ENCODE data around the gene NR1D2. TPM values are rescaled to one million over a fixed set of nuclear protein-coding genes. Genes with fewer than 3 reads are reported as not detected.

The NR1D2 gene
- polyA plus RNA-seq, 1 donor = 50.2 TPM

DNA sequence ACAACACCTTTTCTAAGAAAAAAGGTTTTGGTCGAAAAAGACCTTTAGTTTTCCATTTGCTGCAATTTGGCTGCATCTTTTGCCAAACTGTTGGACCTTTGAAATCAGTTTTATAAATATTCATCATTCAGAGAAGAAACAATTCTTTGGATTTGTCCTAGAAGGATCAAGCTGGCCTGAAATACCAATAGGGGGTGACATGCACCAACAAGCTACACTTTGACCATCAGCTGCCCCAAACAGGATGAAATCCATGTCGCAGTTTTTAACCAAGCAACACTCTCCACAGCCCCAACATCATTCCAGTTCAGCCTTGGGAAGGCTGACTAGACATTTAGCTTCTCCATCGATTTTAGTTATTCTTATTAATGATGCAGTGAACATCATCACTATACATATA lies 18.4 kb upstream of the NR1D2 start:
- DNase-seq = no peak

DNA sequence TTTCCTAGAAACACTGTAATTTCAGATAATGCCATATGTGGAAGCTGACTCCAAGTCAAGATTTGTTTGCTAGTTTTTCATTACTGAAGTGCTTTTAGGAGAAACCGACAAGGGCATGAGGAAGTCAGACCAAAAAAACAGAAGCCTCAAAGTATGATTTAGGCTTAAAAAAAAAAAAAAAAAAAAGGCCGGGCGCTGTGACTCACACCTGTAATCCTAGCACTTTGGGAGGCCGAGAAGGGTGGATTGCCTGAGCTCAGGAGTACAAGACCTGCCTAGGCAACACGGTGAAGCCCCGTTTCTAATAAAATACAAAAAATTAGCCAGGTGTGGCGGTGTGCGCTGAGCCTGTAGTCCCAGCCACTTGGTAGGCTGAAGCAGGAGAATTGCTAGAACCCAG lies 16.6 kb upstream of the NR1D2 start:
- DNase-seq = no peak

DNA sequence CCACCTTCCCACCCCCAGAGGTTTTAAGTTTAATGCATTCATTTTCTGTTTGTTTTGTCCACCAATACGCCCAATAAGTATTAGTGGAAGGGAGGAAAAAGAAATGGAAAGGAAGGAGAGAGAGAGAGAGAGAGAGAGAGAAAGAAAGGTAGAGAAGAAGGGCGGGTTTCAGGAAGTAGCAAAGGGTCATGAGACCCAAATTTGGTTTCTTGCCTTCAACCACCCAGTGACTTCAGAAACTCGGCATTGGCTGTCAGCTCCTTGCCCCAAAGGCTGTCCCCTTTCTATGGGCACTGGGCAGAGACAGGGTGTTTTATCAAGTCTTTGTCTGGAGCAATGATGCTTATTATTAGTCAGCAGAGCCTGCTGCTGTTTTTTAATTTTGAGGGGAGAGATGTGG lies 13.5 kb upstream of the NR1D2 start:
- no peak for DNase-seq

DNA sequence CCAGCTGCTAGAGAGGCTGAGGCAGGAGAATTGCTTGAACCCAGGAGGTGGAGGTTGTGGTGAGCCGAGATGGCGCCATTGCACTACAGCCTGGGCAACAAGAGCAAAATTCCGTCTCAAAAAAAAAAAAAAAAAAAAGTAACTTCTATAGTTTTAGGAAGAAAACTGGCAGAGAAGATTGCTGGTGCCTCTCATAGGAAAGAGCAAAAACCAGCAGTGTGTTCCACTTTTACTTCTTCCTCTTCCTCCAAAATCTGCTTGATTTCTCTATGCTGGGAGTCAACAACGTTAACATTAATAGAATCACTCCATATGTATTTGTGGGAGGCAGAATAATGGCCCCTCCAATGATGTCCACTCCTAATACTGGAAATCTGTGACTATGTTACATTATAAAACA lies 12.5 kb upstream of the NR1D2 start:
- no peak for DNase-seq

DNA sequence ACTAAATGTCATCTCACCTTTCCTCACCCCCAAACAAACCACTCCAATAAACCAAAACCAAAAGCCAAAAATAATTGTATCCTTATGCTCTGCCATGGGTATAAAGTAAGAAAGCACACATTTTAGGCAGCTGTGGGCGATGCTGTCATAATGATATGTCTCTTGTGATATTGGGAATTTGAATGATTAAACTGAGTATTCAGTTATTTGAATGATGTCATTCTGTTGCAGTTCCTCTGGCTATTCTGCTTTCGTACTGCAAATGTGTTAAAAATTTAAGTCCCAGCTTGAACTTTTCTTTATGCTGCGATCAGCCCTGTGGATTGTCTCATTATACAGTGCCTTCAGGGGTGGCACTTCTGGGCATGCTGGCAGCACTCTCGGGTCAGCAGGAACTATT lies 10.8 kb upstream of the NR1D2 start:
- DNase-seq = no peak

DNA sequence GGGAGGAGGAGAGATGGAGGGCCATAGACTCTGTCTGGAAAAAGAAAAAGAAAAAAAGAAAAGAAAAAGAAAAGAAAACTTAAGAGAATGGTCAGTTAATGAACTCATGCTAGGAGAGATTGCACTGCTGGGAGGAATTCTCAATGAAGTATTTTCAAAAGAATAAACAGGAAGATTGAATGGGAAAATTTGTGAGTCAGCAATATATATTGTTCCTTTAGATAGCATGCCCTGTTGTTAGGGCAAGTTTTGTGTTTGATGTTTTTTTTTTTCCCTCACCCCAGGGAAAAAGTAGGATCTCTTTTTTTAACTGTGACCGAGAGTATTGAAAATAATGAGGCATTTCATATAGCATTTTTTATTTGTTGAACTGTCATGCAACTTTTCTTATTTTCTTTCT lies 7.8 kb upstream of the NR1D2 start:
- no peak for DNase-seq

DNA sequence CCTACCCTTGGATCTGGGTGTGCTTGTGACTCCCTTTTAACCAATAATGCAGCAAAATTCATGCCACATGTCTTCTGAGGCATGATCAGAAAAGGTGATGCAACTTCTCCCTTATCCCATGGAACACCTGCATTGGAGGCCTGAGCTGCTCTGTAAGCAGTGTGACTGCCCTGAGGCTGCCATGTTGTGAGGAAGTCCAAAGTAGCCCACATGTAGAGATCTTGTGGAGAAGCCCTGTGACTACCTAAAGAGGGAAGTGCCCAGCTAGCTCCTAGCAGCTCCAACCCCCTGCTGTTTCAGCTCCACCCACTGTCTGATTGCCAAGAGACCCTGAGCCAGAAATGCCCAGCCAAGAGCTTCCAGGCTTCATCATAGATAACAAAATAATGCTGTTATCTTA lies 6.4 kb upstream of the NR1D2 start:
- no peak for DNase-seq

DNA sequence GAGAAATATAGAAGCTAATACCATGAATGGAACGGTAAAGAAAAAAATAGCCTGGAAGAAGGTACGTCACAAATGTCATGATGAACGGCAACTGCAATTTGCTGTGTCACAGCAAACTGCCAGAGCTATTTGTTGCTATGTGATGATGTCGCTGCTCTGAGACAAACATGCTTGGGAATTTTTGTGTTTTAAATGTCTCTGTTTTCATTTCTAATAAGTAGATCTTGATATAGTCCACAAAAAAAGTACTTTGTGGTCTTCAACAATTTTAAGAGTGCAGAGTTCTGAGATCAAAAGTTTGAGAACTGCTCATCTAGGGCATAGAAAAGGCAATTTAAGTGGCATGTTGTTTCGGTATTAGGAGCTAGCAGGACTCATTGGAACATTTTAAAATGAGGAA lies 4.3 kb upstream of the NR1D2 start:
- no peak for DNase-seq

DNA sequence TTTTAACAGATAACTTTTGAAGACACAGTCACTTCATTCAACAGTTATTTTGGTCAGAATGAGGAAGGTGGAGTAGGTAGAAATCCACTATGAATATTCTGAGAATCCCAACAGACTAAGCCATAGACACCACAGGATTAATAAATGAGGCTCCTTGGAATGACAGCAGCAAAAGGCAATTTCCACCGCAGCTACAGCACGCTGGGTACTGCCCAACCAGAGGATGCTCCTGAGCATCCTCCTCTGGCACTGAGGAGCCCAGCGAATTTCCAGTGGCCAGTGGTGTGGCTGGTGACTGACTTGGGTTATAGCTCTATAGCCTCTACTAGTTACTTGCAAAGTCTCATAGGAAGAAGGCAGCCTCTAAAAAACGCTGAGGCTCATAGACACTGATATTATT lies 3.6 kb upstream of the NR1D2 start:
- DNase-seq = no peak

DNA sequence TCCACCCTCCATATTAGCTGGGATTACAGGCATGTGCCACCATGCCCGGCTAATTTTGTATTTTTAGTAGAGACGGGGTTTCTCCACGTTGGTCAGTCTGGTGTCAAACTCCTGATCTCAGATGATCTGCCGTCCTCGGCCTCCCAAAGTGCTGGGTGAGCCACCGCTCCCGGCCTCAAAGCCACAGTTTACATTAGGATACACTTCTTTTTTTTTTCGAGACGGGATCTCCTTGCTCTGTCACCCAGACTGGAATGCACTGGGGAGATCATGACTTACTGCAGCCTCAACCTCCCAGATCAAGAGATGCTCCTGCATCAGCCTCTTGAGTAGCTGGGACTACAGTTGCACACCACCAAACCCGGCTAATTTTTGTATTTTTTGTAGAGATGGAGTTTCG lies 2.5 kb upstream of the NR1D2 start:
- DNase-seq = no peak

DNA sequence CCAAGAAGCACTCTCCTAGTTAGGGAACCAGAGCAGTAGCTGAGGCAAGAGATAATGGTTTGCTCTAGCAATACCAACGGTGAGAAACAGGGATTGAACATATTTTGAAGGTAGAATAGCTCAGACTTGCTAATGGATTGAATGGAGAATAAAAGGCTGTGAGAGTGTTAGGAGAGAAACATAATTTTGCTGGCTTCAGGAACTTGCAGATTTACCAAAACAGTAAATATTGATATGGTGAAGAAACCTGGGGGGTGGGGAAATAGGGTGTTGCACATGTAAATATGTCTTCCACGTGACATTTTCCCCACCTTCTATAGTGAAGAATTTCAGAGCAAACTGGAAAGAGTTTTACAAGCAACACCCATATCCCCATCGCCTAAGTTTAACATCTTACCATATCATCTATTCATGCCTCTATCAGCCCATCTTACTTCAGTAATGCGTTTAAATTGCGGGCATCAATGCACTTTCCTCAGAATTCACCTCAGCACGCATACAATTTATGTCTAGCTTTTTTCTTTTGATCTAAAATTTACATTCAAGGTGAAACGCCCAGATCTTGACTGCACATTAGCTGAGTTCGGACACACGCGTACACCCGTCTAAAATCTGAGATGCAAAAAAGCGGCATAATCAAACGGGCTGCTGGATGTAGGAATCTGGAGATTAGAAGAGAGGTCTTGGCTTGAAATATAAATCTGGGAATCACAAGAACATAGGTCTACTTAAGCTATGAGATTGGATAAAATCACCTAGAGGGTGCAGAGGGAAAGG lies 891 bp upstream of the NR1D2 start:
- no peak for DNase-seq

DNA sequence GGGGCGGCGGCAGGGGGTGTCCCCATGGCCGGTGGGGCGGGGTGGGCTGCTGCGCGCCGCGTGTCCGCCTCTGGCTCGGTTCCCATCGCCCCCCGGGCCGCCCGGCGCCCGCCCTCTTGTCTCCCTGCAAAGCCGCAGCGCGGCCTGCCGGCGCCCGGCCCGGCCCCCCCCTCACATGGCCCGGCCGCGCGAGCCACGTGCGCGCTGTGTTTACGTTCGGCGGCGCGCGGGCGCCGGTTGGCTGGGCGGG lies 502 bp downstream of the NR1D2 start:
- no peak for DNase-seq

DNA sequence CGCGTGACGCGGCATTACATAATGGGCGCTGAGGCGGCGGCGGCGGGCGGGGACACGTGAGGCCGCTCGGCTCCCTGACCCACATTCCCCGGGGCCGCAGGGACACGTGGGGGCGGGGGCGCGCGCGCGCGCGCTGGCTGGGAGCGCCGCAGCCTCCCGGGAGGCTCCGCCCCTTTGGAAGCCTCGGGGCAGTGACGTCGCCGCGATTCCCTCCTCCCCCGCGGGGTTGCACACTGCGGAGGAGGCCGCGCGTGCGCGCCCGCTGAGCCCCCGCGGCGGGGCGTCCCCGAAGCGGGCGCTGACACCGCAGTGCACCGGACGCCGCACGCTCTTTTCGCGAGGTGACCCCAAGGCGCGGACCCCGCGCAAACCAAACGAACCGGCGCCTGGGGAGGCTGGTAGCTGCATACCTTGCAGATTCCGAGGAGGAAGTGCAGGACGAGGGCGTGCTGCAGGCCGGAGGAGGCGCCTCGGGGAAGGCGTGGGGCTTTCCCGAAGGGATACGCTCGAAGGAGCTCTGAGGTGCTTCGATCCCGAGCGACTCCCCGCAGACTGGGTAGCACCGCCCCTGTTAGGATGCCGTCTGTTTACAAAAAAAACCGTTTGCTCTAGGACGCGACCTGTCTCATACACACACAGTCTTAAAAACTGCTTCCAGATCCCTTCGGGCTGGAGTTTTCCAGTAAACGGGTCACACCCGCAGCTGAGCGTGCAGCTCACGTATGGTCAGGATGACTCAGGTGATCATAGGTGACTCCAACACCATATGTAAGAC lies 1.0 kb downstream of the NR1D2 start:
- peak; percentile 95 for DNase-seq

DNA sequence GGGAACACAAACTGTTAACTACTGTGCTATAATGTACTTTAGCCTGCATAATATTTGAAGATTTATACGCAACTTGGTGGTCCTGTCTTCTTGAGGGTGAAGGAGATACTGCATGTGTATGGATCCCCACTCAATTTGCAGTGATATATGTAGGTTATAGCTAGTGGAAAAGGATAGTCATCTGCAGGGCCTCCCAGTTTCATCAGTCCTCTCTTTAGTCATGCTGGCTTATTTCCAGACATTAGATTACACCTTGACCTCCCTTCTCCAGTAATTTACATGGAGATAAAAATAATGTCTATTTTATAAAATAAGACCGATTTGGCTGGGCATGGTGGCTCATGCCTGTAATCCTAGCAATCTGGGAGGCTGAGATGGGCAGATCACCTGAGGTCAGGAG lies 3.7 kb downstream of the NR1D2 start:
- DNase-seq = no peak

DNA sequence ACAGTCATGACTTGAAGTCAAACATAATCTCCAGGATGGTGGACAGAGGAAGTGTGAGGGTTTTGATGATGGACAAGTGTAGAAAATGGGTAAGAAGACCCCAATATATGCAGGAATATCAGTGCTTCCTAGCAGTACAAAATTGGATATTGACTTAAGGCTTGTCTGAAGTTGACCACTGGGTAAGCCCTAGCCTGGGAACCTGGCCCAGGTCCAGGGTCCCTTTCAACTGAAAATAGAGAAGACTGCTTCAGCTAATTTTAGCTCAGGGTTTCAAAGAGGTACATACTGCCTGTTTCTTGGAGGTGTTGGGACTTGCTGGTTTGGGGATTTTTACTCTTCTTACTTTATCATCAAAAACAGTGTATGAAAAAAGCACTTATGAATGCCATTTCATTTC lies 4.7 kb downstream of the NR1D2 start:
- no peak for DNase-seq

DNA sequence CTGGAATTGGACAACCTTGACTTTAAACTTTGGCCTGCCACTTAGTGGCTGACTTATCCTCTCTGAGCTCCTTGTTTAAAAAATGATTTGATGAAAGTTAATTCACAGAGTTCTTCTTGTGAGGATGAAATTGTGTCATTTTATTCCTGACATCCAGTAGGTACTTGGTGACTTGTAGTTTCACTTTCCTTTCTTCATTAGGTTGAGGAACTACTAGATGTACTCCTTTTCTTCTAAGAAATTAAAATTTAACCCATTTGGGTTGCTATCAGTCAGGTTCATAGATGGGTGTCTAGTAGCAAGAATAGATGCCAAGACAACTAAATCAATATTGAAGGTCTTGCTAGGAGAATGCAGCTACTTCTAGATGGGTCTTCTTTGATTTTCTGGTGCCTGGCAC lies 5.2 kb downstream of the NR1D2 start:
- DNase-seq = no peak

DNA sequence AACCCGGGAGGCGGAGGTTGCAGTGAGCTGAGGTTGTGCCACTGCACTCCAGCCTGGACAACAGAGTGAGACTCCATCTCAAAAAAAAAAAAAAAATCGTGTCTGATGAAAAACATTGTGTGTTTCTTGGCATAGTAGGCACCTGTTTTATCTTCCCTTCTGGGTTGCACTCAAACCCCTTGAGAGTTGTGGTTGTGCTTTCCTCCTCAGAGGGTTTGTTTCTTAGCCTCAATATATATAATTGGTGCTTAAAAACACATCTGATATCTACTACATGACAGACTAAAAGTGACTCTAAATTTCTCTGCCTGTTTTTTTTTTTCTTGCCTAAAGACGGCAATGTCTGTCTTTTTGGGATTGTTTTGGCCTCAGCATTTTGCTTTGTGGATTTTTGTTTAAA lies 7.6 kb downstream of the NR1D2 start:
- no peak for DNase-seq

DNA sequence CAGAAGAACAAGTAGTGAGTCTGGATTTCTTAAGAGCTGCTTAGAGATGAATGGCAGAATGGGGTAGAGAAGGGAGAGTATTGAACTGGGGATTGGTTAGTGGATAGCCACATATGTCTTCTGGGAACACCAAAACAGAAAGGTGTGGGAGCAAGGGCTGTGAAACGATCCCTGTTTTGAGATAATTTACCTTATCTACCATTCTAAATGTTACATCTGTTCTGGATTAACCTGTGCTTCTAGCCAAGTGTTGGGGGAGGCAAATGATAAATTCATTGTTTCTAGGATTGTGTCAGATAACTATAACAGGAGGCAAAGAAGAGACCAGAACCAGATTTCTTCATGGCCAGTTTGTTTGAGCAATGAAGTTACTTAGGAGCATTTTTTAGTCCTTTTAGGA lies 8.4 kb downstream of the NR1D2 start:
- no peak for DNase-seq

DNA sequence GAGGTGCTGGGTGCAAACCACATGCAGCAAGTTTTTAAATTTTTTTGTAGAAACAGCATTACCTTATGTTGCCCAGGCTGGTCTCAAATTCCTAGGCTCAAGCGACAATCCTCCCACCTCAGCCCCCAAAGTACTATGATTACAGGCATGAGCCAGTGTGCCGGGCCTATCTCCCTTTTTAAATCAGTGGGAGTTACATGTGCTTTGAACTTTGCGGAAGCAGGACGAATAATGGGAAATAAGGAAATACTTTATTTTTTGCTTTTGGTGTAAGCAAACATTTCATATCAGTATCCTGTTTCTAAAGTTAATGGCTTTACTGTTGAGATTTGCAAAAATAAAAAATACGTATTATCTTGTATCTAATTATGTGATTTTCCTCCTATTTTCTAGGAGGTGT lies 9.1 kb downstream of the NR1D2 start:
- DNase-seq = no peak

DNA sequence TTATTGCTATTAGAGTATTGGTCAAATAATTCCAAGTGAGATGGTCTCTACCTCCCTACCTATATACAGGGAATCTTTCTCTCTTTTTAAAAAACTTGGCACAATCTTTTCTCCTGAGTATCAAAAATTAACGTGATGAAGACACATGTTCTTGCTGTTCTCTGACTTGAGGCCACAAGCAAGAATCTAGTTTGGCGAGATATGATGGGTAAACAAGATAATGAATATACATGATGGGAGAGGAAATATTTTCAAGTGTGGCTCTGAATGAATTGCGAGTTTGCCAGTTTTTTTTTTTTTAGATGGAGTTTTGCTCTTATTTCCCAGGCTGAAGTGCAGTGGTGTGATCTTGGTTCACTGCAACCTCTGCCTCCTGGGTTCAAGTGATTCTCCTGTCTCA lies 11.6 kb downstream of the NR1D2 start:
- no peak for DNase-seq

DNA sequence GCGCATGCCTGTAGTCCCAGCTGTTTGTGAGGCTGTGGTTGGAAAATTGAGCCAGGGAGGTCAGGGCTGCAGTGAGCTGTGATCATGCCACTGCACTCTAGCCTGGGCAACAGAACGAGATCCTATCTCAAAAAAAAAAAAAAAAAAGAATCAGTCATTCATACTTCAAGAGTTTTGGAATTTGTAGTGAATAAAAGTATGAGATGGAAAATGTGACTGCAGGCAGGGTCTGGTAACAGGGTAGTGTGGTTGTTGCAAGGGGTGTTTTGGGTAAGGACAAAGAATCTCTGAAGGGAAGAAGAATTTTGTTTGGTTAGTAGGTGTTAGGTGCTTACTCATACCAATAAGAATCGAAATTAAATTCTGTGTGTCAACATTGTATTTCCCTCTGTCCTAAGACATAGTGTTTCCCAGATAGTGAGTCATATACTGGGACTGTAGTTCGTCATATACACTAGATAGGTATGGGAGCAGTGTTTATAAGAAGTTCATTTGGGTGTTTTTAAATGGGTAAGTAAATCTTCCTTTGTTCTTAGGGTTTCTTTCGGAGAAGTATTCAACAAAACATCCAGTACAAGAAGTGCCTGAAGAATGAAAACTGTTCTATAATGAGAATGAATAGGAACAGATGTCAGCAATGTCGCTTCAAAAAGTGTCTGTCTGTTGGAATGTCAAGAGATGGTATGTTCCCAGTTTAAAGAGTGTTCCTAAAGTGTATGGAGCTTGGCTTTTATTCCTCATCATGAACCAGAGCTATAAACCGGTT lies 14.2 kb downstream of the NR1D2 start:
- DNase-seq = no peak

DNA sequence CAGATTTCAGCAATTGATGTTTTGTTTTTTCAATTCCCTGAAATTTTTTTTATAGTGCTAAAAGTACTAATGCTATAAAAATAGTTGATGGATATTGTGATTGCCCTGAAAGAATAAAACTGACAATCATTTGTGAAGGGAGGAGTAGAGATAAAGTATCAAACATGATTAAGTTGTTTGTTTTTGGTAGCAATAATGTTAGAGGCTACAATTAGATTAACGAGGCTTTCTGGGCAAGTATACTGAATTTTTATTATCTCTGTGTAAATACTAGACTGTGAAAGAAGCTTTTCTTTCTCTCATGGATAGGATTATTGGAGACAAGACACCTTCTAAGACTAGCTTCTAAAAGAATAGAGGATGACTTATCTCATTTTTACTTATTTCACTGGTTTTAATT lies 15.6 kb downstream of the NR1D2 start:
- DNase-seq = no peak

DNA sequence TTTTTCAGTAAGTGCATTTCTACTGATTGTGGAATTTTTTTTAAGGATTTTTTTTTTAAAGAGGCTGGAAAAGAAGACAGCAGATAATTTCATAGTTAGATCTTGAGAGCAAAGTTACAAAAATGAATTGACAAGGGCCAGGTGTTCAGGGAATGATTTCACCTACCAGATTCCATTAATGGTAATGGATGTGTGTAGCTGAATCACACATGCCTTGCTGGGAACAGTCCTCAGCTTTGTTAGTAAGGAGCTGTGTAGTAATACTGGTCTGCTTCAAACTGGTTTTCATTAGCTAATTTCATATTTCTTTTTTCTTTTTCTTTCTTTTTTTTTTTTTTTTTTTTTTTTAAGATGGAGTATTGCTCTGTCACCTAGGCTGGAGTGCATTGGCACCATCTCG lies 16.0 kb downstream of the NR1D2 start:
- no peak for DNase-seq

DNA sequence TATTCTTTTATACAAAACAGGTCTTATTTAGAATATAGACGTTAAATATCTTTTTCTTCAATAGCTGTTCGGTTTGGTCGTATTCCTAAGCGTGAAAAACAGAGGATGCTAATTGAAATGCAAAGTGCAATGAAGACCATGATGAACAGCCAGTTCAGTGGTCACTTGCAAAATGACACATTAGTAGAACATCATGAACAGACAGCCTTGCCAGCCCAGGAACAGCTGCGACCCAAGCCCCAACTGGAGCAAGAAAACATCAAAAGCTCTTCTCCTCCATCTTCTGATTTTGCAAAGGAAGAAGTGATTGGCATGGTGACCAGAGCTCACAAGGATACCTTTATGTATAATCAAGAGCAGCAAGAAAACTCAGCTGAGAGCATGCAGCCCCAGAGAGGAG lies 16.8 kb downstream of the NR1D2 start:
- no peak for DNase-seq

All from left kidney (tissue), 2 donors.